Activated CD8-positive, alpha-beta T cell treated with anti-CD3 and anti-CD28 coated beads for 36 hours (primary cell): ENCODE measurements around the gene SNX25. TPM values are rescaled to one million over a fixed set of nuclear protein-coding genes. Genes with fewer than 3 reads are reported as not detected.

ENCODE experiments used
- ATAC-seq: fragments of 200-7000 bp; cut with Tn5 transposase; one replicate; pipeline ENCODE4 v1.10.0; 2021; ENCODE audit warnings: mild to moderate bottlenecking, moderate library complexity
- CTCF ChIA-PET: fragments of 350-600 bp; sonication (Branson Sonifier 250); formaldehyde crosslinking; loops from one replicate; lab custom pipeline; 2021; ENCODE audit warnings: antibody characterized with exemption; lab: Charles Lee
- POLR2A ChIA-PET: fragments of 350-600 bp; sonication (Branson Sonifier 250); formaldehyde crosslinking; loops from one replicate; lab custom pipeline; 2021; ENCODE audit warnings: antibody characterized with exemption; lab: Charles Lee
- DNase-seq: peaks from one replicate; pipeline ENCODE4 v3.0.0-alpha.2; 2020
- H3K27ac Mint-ChIP-seq: one replicate; pipeline ENCODE4 v1.8.0; 2021; ENCODE audit warnings: mild to moderate bottlenecking, mixed read lengths
- H3K27me3 Mint-ChIP-seq: one replicate; pipeline ENCODE4 v1.8.0; 2021; ENCODE audit warnings: mixed read lengths
- H3K36me3 Mint-ChIP-seq: one replicate; pipeline ENCODE4 v1.8.0; 2021; ENCODE audit warnings: low read depth, mixed read lengths
- H3K4me1 Mint-ChIP-seq: one replicate; pipeline ENCODE4 v1.8.0; 2021; ENCODE audit warnings: low read depth, mixed read lengths
- H3K4me3 Mint-ChIP-seq: one replicate; pipeline ENCODE4 v1.8.0; 2021; ENCODE audit warnings: mild to moderate bottlenecking, moderate library complexity, mixed read lengths
- H3K9me3 Mint-ChIP-seq: one replicate; pipeline ENCODE4 v1.8.0; 2021; ENCODE audit warnings: mixed read lengths
- CTCF ChIP-seq: fragments of 200-600 bp; IDR thresholded peaks from one replicate; pipeline ENCODE4 v1.8.0; 2022; ENCODE audit warnings: antibody characterized with exemption, mild to moderate bottlenecking
- intact Hi-C: fragments of 100-400 bp; cut with micrococcal nuclease; formaldehyde crosslinking; loops from one replicate; pipeline ENCODE4 v1.10.0; 2022
- total RNA-seq, 2 experiments: library from RNA; stranded (reverse); gene quantifications; one replicate each; pipeline ENCODE4 v1.2.3, GENCODE V29; 2021

SNX25 gene
- total RNA-seq, 2 experiments from 2014 or later = 24.0 to 24.3 TPM

- peaks cover 26% of the 10 kb centered on the region for H3K36me3 Mint-ChIP-seq
- no peaks in the 10 kb centered on the region for H3K9me3 Mint-ChIP-seq
- no peaks in the 10 kb centered on the region for H3K27me3 Mint-ChIP-seq
- DNase-seq (peak; percentile 12), ATAC-seq (no peak)
- no peak overlapping the region for H3K4me3 Mint-ChIP-seq
- H3K4me1 Mint-ChIP-seq = peaks cover 10% of the 10 kb centered on the region
- peak overlapping the region; percentile 35 for H3K27ac Mint-ChIP-seq
- TF ChIP-seq CTCF = no peak
- ChIA-PET POLR2A (no interaction called here), CTCF (no interaction called here)
- intact Hi-C loops = no loop called here
These were observed 147.8 kb downstream of the SNX25 start for GRCh38 chr4:185357211-185357610.

GRCh38 chr4:185357733-185358440 is 148.5 kb downstream of the SNX25 start:
- Mint-ChIP-seq H3K4me3 (no peak overlapping the region), H3K4me1 (peaks cover 10% of the 10 kb centered on the region), H3K36me3 (peaks cover 23% of the 10 kb centered on the region), H3K9me3 (no peaks in the 10 kb centered on the region), H3K27me3 (no peaks in the 10 kb centered on the region), H3K27ac (no peak overlapping the region)
- DNase-seq (no peak), ATAC-seq (no peak)
- intact Hi-C loops = no loop called here
- CTCF ChIA-PET = no interaction called here
- no peak for TF ChIP-seq CTCF
- POLR2A ChIA-PET = no interaction called here

GRCh38 chr4:185358514-185358913 is 149.1 kb downstream of the SNX25 start:
- intact Hi-C loops = no loop called here
- CTCF ChIA-PET = no interaction called here

GRCh38 chr4:185358959-185359358 is 149.6 kb downstream of the SNX25 start:
- ATAC-seq = no peak
- no peak for TF ChIP-seq CTCF
- no peak for DNase-seq
- peaks cover 24% of the 10 kb centered on the region for H3K36me3 Mint-ChIP-seq
- CTCF ChIA-PET = no interaction called here
- no peak overlapping the region for H3K4me3 Mint-ChIP-seq
- peaks cover 10% of the 10 kb centered on the region for H3K4me1 Mint-ChIP-seq
- no peaks in the 10 kb centered on the region for H3K27me3 Mint-ChIP-seq
- intact Hi-C loops = no loop called here
- POLR2A ChIA-PET = no interaction called here
- no peak overlapping the region for H3K27ac Mint-ChIP-seq
- H3K9me3 Mint-ChIP-seq = no peaks in the 10 kb centered on the region

More at GRCh38 chr4:185358514-185358913, 149.1 kb downstream of the SNX25 start:
- no peak overlapping the region for H3K4me3 Mint-ChIP-seq
- POLR2A ChIA-PET = no interaction called here
- ATAC-seq = no peak
- no peaks in the 10 kb centered on the region for H3K27me3 Mint-ChIP-seq
- DNase-seq = no peak
- H3K27ac Mint-ChIP-seq = no peak overlapping the region
- peaks cover 24% of the 10 kb centered on the region for H3K36me3 Mint-ChIP-seq
- peaks cover 10% of the 10 kb centered on the region for H3K4me1 Mint-ChIP-seq
- no peak for TF ChIP-seq CTCF
- no peaks in the 10 kb centered on the region for H3K9me3 Mint-ChIP-seq

GRCh38 chr4:185359767-185360446 is 150.5 kb downstream of the SNX25 start:
- CTCF ChIA-PET = no interaction called here
- Mint-ChIP-seq H3K27ac (no peak overlapping the region), H3K4me3 (no peak overlapping the region), H3K27me3 (no peaks in the 10 kb centered on the region), H3K36me3 (peaks cover 24% of the 10 kb centered on the region), H3K9me3 (no peaks in the 10 kb centered on the region), H3K4me1 (peaks cover 10% of the 10 kb centered on the region)
- intact Hi-C loops = no loop called here
- TF ChIP-seq CTCF = no peak
- POLR2A ChIA-PET = no interaction called here
- DNase-seq (no peak), ATAC-seq (no peak)
